Gastrocnemius medialis (tissue), 4 donors: ENCODE results near the gene MEPCE.

ENCODE experiments used
- CTCF ChIP-seq, 5 experiments: fragments of 450-650 bp in 3 of 5; fragments of 200-600 bp in 2 of 5; sonication (generic) in 2 of 5; IDR thresholded peaks in 4 of 5; conservative IDR thresholded peaks in 1 of 5; 1 replicate in 4 of 5; 2 replicates in 1 of 5; pipeline ENCODE4 v1.5.1; 2016 to 2019; ENCODE audit warnings: antibody characterized with exemption in 5 of 5, mild to moderate bottlenecking in 3 of 5, moderate library complexity in 3 of 5
- POLR2A ChIP-seq, 2 donors: fragments of 450-650 bp; IDR thresholded peaks; one replicate each; pipeline ENCODE4 v1.6.1; 2017; ENCODE audit warnings: antibody characterized with exemption in 2 of 2, mild to moderate bottlenecking in 2 of 2, moderate library complexity in 2 of 2

- TF ChIP-seq CTCF (IDR thresholded peaks at IDR 0.05 in 4 of 5, conservative IDR thresholded peaks at IDR 0.05 in 1 of 5) (no peak), POLR2A (IDR thresholded peaks at IDR 0.05) (no peak)
These were observed 27.4 kb downstream of the MEPCE start for GRCh38 chr7:100457033-100457432.
